UCSD-AML1 (cell line): Measurements from ENCODE around the gene DPP8.
"Not testable (repeated sequence)": the region's sequence is repeated elsewhere in the genome, so short reads cannot be mapped to it uniquely, and the experiment has no call there.

Experiments used
- DNase-seq: peaks from one replicate; lab custom pipeline; 2025; ENCODE audit not compliant: unreplicated experiment; lab: John Stamatoyannopoulos, UW

Gene DPP8

DNA sequence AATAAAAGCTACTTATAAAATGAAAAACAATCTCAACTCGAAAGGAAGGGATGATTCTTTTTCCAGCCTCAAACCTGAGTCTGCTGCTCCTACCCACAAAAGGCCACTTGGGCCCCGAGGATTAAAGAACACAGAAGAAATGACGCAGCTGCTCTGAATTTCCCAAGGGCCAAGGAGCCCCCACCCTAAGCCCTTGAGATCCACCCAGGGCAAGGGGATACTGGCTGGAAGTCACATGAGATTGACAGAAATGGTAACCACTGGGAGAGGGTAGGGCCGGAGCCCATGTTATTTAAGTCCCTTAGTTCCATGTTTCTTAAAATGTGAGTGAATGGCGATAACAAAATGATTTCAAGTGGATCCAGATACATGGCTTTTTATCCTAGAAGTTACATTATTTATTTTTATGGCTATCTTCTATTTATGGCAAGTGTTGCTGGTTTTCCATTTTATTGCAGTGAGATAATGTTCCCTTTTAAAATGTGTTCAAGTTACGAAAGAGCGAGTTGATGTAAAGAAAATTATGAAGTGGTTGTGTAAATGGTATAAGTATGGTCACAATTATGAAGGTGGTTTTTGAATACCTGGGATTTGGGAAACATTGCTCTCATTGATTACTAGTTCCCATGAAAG lies 111.6 kb downstream of the DPP8 start:
- DNase-seq = no peak

DNA sequence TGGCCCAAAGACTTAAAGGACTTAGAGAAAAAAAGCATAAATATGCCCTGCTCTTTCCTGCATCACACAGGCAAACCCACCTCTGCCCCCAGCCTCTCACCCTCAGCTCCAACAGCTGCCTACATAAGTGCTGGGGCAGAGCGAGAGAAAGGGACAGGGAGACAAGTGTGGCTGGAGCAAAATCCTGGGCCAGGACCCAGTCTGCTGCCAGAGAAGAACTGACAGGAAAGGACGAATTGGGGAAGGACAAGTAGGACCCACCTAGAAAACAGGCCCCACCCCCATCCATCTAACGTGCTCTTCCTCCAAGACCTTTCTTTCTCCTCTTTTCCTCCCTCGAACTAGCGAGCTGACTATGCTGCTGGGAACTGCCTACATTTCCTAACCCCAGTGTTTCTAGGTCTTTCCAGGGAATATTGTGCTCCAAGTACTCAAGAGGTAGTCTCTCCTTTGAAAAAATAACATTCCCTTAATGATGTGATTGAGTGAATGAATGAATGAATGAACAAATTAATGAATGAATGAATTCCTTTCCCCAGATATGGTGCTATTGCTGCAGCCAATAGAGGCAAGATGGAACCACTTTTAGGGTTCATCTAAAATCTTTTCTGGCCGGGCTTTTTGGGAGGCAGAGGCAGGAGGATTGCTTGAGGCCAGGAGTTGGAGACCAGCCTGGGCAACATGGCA lies 113.2 kb downstream of the DPP8 start:
- DNase-seq = no peak

- no peak for DNase-seq
Observed at GRCh38 chr15:65402961-65403360, 114.5 kb downstream of the DPP8 start.

GRCh38 chr15:65401611-65402240 lies 115.8 kb downstream of the DPP8 start:
- DNase-seq = no peak

GRCh38 chr15:65400760-65401610 lies 116.5 kb downstream of the DPP8 start:
- peak; percentile 69 for DNase-seq

DNA sequence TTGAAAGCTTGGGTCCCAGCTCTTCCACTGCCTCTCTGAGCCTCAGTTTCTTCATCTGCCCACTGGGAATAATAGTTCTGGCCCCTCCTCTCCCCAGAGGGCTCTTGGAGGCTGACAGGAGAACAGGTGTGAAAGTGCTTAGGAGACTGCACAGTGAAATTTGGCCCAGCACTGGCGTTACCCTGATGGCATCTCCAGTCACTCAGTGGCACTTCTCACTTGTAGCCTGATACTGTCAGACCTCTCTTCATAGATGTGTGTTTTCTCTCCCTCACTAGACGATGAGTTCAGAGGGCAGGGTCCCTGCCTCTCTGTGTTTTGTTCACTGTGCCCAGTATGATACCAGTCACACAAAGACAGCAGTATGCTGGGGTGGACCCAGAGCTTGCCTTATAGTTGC lies 117.5 kb downstream of the DPP8 start:
- no peak for DNase-seq

DNA sequence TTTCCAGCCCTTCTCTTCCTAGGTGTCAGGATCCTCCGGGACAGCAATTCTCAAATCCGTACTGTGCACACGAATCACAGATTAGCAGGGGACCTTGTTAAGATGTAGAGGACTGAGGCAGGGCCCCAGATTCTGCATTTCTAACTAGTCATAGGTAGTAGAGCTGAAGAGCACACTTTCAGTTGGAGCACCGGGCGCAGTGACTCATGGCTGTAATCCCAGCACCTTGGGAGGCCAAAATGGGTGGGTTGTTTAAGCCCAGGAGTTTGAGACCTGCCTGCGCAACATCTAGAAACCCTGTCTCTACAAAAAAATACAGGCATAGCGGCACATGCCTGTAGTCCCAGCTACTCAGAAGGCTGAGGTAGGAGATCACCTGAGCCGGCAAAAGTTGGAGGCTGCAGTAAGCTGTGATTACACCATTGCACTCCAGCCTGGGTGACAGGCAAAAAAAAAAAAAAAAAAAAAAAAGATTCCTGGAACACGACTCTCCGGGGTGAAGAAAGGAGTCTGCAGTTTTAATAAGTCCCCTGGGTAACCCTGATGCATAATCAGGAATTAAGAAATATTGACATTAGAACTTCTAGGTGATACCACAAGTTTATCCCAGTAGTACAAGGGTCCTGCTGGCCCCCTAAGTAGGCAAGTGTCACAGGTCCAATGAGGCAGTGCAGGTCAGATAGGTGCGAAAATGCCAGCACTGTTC lies 118.3 kb downstream of the DPP8 start:
- DNase-seq = no peak

GRCh38 chr15:65398486-65398885 lies 119.0 kb downstream of the DPP8 start:
- not testable (repeated sequence) for DNase-seq

DNA sequence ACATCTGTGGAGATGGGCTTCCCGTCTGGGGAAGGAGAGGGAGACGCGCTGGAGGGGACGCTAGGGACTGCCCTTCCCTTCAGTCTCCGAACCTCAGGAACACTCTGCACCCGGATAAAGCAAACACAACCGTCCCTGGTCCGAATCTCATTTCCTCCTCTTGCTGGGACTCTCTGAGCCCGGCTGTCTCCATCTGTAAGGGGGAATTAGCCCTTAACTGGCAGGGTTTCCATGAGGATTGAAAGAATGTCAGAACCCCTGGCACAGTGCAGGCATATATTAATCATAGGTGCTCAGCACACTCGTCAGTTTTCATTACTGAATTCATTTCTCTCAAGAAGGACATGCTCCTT lies 120.5 kb downstream of the DPP8 start:
- DNase-seq = no peak

DNA sequence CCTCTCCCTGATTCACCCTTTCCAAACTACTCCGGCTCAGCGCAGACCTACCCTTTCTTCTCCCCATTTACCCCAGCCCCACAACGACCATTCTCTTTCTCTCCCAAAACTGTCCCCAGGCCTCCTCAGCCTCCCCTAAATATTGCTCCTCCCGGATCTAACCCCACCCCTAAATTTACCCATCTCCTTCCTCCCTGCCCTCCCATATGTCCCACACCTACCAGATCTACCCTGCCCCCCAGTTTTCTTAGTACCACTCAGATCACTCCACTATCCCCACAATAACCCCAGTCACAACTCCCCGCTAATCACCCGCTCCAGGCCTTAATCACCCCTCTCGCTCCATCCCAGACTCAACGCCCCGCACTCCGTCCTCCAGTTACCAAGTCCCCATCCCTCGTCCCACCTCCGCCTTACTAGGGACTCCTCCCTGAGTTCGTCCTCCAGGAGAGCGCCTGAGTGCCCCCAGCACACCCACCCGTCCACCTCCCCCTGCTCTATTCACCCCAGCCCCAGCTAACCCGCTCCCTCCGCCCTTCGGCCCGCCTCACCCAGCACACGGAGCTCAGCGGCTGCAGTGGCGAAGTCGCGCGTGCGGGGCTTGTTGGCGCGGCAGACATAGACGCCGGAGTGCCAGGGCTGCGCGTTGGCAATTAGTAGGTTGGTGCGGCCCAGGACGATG lies 121.1 kb downstream of the DPP8 start:
- DNase-seq = no peak

- no peak for DNase-seq
Observed at GRCh38 chr15:65395567-65396202, 121.8 kb downstream of the DPP8 start.

DNA sequence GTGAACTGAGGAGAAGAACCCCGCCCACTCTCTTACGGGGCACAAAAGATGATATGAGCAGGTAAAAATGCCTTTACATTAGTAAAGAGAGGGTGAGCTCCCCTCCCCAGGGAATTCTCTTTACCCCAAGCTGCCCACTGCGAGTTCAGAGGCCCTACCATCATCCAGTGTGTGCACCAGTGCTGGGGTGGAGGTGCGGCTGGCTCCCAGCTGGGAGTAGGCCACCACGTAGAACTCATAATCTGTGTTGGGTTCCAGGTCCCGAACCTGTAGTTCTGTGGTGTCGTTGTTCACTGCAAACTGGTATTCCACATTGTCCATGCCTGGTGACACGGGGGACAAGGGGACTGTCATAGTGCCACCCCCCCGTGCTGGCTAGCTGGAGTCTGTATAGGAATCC lies 122.6 kb downstream of the DPP8 start:
- DNase-seq = no peak

GRCh38 chr15:65394280-65394789 lies 123.2 kb downstream of the DPP8 start:
- DNase-seq = no peak

DNA sequence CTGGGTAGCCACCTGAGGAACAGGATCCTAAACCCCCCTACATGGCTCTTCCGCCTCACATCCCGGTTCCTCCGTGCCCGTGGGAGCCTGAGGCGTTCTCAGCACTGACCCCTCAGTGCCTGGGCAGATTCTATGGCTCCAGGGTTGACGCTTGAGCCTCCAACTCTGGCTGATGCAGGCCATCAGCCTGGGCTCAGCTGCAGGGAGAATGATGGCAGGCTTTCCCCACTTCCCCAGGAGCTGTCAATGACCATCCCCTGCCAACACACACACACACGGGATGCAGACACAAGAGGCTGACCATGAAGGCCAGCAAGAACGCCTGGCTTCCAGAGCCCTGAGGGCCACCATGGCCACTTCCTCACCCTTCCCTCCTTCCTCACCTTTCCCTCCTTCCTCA lies 123.9 kb downstream of the DPP8 start:
- DNase-seq = no peak

GRCh38 chr15:65393091-65393490 lies 124.4 kb downstream of the DPP8 start:
- no peak for DNase-seq
